ENCODE measurements around the gene PCSK1N. TPM values are rescaled to one million over a fixed set of nuclear protein-coding genes. Genes with fewer than 3 reads are reported as not detected.

The PCSK1N gene
- total RNA-seq, 1 experiment from 2014 or later = 19.5 TPM

DNA sequence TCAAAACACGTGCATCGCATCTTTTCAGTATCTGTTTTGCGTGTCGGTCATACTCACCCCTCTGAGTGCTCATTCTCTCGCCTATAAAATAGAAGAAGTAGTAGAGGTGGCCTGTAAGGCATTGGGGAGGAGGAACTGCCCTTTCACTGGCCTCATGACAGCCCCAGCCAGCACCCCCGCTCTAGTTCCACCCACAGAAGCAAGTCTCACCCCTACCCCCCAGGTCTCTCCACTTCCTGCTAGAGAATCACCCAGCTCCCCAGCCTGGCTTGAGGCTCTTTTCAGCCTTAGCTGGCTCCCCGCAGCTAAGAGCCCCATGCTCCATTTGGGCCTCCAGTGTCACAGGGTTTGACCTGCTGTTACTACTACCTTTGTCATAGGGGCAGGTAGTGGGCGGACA, 21.8 kb downstream of the PCSK1N start:
- H3K27me3 Mint-ChIP-seq (ENCODE audit: insufficient read depth, unreplicated experiment) = no peaks in the 10 kb centered on the region
- H3K9me3 ChIP-seq = no peaks in the 10 kb centered on the region
- peak overlapping the region; percentile 55 for H3K27ac Mint-ChIP-seq (ENCODE audit: unreplicated experiment)
- ChIA-PET CTCF (no interaction called here), POLR2A (no interaction called here)
- DNase-seq = no peak
- BruUV-seq (replicated peaks) = no TSS peak
- H3K4me1 ChIP-seq = no peaks in the 10 kb centered on the region
- H3K27me3 ChIP-seq (replicated peaks; ENCODE audit: control insufficient read depth, insufficient read depth, low read length) = no peaks in the 10 kb centered on the region
- H3K4me1 Mint-ChIP-seq (ENCODE audit: low read depth, unreplicated experiment) = no peaks in the 10 kb centered on the region
- H3K9me3 Mint-ChIP-seq (ENCODE audit: unreplicated experiment) = no peaks in the 10 kb centered on the region
- no peak overlapping the region for H3K4me3 Mint-ChIP-seq (ENCODE audit: unreplicated experiment)
- H3K36me3 ChIP-seq (ENCODE audit: control insufficient read depth, insufficient read depth, low read length) = no peaks in the 10 kb centered on the region
- no peak overlapping the region for H3K4me3 ChIP-seq (ENCODE audit: low read depth, low read length)
- TF ChIP-seq, protein P1, sequence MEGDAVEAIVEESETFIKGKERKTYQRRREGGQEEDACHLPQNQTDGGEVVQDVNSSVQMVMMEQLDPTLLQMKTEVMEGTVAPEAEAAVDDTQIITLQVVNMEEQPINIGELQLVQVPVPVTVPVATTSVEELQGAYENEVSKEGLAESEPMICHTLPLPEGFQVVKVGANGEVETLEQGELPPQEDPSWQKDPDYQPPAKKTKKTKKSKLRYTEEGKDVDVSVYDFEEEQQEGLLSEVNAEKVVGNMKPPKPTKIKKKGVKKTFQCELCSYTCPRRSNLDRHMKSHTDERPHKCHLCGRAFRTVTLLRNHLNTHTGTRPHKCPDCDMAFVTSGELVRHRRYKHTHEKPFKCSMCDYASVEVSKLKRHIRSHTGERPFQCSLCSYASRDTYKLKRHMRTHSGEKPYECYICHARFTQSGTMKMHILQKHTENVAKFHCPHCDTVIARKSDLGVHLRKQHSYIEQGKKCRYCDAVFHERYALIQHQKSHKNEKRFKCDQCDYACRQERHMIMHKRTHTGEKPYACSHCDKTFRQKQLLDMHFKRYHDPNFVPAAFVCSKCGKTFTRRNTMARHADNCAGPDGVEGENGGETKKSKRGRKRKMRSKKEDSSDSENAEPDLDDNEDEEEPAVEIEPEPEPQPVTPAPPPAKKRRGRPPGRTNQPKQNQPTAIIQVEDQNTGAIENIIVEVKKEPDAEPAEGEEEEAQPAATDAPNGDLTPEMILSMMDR (IDR thresholded peaks at IDR 0.05; ENCODE audit: insufficient read depth in 1 of 2, low read depth in 1 of 2, low read length in 1 of 2, severe bottlenecking in 1 of 2, unreplicated experiment in 1 of 2) = no peak
- peaks cover 9% of the 10 kb centered on the region for H3K36me3 Mint-ChIP-seq (ENCODE audit: insufficient read depth, unreplicated experiment)
- intact Hi-C loops (cut with micrococcal nuclease; ENCODE audit: unreplicated experiment) = no loop called here

DNA sequence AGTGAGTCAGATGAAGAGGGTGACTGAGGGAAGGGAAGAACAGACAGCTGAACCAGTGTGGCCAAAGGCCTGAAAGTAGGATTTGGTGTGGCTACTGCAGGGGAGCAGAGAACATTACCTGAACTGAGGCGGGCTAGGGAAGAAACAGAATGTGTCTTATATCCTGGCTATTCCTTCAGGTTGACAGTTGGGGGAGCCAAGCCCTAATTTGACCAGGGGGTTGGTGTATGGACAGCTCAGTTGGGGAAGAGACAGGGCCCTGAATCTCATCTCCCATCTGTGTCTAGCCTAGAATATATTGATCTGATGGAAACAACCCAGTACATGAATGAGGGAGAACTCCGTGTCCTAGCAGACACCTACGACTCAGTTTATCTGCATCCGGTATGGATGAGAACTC, 29.3 kb downstream of the PCSK1N start:
- no peak overlapping the region for H3K27ac Mint-ChIP-seq (ENCODE audit: unreplicated experiment)
- no peaks in the 10 kb centered on the region for H3K27me3 Mint-ChIP-seq (ENCODE audit: insufficient read depth, unreplicated experiment)
- Histone ChIP-seq H3K9me3 (no peaks in the 10 kb centered on the region), H3K27me3 (replicated peaks; ENCODE audit: control insufficient read depth, insufficient read depth, low read length) (no peaks in the 10 kb centered on the region), H3K4me3 (ENCODE audit: low read depth, low read length) (no peak overlapping the region), H3K4me1 (no peaks in the 10 kb centered on the region), H3K36me3 (ENCODE audit: control insufficient read depth, insufficient read depth, low read length) (no peaks in the 10 kb centered on the region; the same call in 1 of the 2 replicates)
- H3K4me3 Mint-ChIP-seq (ENCODE audit: unreplicated experiment) = no peak overlapping the region
- POLR2A ChIA-PET = no interaction called here
- TF ChIP-seq, protein P1 (IDR thresholded peaks at IDR 0.05; ENCODE audit: insufficient read depth in 1 of 2, low read depth in 1 of 2, low read length in 1 of 2, severe bottlenecking in 1 of 2, unreplicated experiment in 1 of 2) = no peak
- BruUV-seq (replicated peaks) = no TSS peak
- intact Hi-C loops (cut with micrococcal nuclease; ENCODE audit: unreplicated experiment) = no loop called here
- H3K36me3 Mint-ChIP-seq (ENCODE audit: insufficient read depth, unreplicated experiment) = peaks cover 27% of the 10 kb centered on the region
- CTCF ChIA-PET = interaction anchor here (0.6 to 1.3 kb wide), 2 partner anchors 105 to 140 kb away, joined by 3 to 4 read pairs; partner anchors contain the start of gene SLC35A2
- H3K4me1 Mint-ChIP-seq (ENCODE audit: low read depth, unreplicated experiment) = peaks cover 15% of the 10 kb centered on the region
- no peaks in the 10 kb centered on the region for H3K9me3 Mint-ChIP-seq (ENCODE audit: unreplicated experiment)
- peak in 1 of 2 experiments; percentile 12 for DNase-seq

GRCh38 chrX:48802905-48803200, 32.6 kb downstream of the PCSK1N start:
- intact Hi-C loops (cut with micrococcal nuclease; ENCODE audit: unreplicated experiment) = loop anchor here (1.0 to 5.0 kb wide), 5 partner anchors 41 to 114 kb away; partner anchors contain the start of genes GLOD5, PIM2, PQBP1 and SUV39H1
- H3K4me1 Mint-ChIP-seq (ENCODE audit: low read depth, unreplicated experiment) = peaks cover 20% of the 10 kb centered on the region
- Histone ChIP-seq H3K36me3 (ENCODE audit: control insufficient read depth, insufficient read depth, low read length) (no peaks in the 10 kb centered on the region; the same call in 1 of the 2 replicates), H3K4me3 (ENCODE audit: low read depth, low read length) (peak overlapping the region; percentile 58), H3K9me3 (no peaks in the 10 kb centered on the region), H3K4me1 (no peaks in the 10 kb centered on the region; the same call in 1 of the 2 replicates), H3K27me3 (replicated peaks; ENCODE audit: control insufficient read depth, insufficient read depth, low read length) (no peaks in the 10 kb centered on the region)
- DNase-seq = no peak
- H3K36me3 Mint-ChIP-seq (ENCODE audit: insufficient read depth, unreplicated experiment) = peaks cover 27% of the 10 kb centered on the region
- no peaks in the 10 kb centered on the region for H3K27me3 Mint-ChIP-seq (ENCODE audit: insufficient read depth, unreplicated experiment)
- POLR2A ChIA-PET = no interaction called here
- TSS peak; percentile 81 for BruUV-seq (replicated peaks)
- CTCF ChIA-PET = no interaction called here
- TF ChIP-seq, protein P1 (IDR thresholded peaks at IDR 0.05; ENCODE audit: insufficient read depth in 1 of 2, low read depth in 1 of 2, low read length in 1 of 2, severe bottlenecking in 1 of 2, unreplicated experiment in 1 of 2) = no peak
- H3K4me3 Mint-ChIP-seq (ENCODE audit: unreplicated experiment) = peak overlapping the region; percentile 98
- H3K9me3 Mint-ChIP-seq (ENCODE audit: unreplicated experiment) = no peaks in the 10 kb centered on the region
- peak overlapping the region; percentile 99 for H3K27ac Mint-ChIP-seq (ENCODE audit: unreplicated experiment)

Data from Caco-2 (cell line).